GM18909 (cell line): ENCODE data around the gene SHBG.
"Not testable (repeated sequence)": the region's sequence is repeated elsewhere in the genome, so short reads cannot be mapped to it uniquely, and the experiment has no call there.

ENCODE experiments used
- ATAC-seq: cut with Tn5 transposase; IDR thresholded peaks from one replicate; pipeline ENCODE4 v1.9.1; 2021; ENCODE audit warnings: mild to moderate bottlenecking; ENCODE audit not compliant: unreplicated experiment, poor library complexity

Gene SHBG, protein sequence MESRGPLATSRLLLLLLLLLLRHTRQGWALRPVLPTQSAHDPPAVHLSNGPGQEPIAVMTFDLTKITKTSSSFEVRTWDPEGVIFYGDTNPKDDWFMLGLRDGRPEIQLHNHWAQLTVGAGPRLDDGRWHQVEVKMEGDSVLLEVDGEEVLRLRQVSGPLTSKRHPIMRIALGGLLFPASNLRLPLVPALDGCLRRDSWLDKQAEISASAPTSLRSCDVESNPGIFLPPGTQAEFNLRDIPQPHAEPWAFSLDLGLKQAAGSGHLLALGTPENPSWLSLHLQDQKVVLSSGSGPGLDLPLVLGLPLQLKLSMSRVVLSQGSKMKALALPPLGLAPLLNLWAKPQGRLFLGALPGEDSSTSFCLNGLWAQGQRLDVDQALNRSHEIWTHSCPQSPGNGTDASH

DNA sequence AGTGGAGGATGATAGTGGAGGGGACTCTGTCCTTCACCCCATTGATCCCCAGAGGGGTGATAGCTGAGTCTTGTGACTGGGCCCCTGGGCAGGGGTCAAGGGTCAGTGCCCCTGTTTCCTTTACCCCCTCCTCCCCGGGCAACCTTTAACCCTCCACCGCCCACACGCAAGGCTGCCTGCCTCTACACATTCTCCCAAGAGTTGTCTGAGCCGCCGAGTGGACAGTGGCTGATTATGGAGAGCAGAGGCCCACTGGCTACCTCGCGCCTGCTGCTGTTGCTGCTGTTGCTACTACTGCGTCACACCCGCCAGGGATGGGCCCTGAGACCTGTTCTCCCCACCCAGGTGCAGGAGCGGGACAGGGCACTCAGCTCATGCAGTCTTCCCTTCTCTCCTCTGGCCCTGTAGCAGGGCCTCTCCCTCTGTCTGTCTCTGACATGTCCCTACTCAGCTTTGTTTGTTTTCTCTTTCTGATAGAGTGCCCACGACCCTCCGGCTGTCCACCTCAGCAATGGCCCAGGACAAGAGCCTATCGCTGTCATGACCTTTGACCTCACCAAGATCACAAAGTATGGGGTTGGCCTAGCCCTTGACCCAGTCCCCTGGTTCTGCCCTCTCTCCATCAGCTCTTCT is at the start of gene SHBG:
SHBG (plus strand) TSS at position 197 of the 633 bp plus-strand sequence; CDS start at position 235, 38 bp downstream.
- no peak for ATAC-seq

DNA sequence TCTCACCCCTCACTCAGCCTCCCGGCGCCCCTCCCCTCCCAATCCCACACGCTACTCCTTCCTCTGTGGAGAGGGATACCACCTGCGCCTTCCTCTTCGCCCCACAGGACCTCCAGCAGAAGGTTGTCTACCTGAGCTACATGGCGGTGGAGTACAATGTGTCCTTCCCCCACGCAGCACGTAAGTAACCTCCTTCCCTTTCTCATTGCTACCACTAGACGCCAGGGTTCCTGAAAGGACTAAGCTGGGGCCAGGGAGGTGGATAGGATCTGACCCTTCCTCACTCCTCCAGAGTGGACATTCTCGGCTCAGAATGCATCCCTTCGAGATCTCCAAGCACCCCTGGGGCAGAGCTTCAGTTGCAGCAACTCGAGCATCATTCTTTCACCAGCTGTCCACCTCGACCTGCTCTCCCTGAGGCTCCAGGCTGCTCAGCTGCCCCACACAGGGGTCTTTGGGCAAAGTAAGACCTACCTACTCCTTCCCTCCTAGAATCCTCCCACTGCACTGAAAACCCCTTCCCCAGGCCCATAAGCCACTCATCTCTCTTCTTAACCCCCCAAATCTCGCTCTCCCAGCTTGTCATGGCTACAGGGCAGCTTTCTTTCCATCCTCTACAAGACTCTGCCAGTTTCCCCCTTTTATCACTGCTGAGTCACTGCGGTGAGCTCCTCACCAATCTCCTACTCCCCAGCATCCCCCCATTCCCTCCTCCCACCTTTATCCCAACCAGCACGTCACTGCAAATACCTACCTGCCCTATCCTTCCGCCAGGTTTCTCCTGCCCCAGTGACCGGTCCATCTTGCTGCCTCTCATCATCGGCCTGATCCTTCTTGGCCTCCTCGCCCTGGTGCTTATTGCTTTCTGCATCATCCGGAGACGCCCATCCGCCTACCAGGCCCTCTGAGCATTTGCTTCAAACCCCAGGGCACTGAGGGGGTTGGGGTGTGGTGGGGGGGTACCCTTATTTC is 49.0 kb upstream of the SHBG start:
- no peak for ATAC-seq

DNA sequence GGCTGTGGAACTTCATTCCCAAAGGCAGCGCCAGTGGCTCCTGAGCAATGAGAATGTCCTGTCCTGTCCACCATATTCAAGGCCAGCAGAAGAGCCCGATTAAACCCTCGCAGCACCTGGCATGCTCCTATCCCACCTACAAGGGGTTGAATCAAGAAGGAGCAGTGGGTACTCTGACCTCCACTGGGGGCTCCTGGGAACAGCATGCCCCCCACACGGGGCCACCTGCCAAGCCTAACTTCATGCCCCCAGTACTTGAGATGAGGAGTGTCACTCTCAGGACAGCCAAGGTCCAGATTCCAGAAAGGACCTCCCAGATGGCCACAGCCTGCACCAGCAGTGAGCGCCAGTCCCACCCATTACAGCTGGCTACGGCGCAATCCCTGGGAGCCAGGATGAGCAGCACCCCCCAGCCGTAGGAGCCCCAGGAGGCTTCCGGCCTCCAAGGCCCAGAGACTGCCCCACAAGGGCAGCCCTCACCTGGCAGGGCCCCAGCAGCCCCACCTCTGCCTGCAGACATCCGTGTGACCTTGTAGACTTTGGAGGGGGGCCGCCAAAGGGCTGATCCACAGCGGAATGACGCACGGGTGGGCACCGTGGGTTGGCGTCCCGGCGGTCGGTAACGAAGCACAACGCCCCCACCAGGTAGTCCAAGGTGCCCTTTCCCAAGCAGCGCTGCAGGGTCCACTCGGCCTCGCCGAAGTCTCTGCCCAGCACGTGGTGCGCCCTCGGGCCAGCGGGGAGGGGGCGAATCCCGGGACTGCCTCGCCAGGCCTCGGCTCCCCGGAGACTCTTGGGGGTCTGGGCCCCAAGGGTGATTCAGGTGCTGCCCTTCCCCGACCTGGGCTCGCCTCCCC is 47.3 kb upstream of the SHBG start:
- ATAC-seq, result no peak

DNA sequence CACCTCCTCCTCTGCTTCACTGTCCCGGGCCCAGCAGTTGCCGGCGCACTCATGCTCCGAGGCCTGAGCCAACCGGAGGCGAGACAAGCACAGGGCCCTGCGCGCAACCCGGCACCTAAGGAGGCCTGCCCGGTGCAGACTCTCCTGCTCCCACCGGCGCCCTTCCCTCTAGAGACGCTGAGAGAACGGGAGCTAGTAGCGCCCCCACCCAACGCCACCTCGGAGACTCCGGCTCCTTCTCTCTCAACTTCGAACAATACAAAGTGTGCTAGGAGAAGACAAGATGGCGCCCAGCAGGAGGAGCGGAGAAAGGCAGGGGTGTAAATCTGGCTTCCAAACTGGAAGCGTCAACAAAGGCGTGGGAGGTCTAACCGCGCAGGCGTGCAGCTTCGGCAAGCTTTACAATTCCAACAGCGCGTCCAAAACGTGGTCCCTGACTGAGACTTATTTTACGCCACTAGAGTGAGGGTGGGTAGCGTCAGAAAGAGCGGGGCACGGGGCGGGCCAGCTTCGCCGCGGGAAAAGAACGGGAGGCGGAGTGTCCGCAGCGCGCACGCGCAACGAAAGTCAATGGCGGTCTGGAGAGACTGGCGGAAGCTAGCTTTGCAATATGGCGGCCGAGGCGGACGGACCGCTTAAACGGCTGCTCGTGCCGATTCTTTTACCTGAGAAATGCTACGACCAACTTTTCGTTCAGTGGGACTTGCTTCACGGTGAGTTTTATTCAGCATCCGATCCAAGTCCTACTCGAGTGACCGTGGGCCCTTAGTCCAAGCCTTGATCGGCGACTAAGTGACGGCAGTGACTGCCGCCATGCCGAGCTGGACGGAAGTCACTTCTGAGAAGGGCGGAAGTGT is 46.5 kb upstream of the SHBG start, which contains the start of gene MPDU1:
MPDU1 (plus strand) TSS at position 600 of the 857 bp plus-strand sequence; CDS start at position 611, 11 bp downstream.
- ATAC-seq, result peak; percentile 64

DNA sequence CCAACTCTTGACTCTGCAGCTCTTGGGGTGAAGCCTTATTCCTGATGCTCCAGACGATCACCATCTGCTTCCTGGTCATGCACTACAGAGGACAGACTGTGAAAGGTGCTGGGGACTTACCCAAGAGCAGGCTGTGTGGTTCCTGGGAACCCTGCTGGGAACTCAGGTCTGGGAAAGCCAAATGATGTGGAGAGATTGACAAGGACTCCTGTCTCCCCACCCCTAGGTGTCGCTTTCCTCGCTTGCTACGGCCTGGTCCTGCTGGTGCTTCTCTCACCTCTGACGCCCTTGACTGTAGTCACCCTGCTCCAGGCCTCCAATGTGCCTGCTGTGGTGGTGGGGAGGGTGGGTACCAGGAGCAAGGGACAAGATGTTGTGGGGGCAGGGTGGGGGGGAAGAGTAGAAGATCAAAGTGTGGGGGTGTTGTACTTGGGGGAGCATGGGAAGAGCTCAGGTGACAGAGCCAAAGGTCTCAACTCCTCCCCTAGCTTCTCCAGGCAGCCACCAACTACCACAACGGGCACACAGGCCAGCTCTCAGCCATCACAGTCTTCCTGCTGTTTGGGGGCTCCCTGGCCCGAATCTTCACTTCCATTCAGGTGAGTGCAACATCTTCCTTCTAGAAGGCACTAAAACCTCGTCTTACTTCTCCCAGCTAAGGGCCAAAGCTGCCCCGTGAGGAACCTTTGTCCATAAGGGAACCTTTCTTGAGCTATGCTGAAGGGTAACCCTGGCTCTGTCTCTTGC is 43.1 kb upstream of the SHBG start:
- no peak for ATAC-seq

DNA sequence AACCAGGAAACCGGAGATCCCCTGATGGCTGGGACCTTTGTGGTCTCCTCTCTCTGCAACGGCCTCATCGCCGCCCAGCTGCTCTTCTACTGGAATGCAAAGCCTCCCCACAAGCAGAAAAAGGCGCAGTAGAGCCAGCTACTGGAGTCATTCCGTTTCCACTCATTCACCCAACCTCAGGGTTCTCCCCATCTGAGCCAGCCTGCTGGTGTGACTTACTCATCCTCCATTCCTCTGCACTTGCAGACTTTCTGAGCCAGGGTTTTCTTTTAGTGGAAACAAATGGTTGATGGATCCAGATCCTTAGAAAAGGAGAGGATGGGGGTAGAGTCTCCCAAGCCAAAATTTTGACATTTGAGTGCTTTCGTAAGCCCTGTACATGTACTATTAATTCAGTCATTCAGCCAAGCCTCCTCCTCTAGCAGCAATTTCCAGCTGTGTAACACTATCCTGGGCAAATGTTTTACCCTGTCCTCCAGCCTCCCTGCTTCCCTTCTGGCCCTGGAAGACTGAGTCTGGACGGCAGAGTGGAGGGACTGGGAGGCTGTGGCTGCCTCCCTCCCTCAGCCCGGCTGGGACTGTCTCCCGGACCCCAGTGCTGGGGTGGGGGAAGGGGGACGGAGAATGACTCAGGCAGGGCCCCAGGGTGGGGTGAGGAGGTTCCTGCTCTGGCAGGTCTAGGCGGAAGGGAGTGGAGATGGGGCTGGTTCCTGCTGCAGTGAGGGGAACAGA is 42.3 kb upstream of the SHBG start:
- ATAC-seq, result no peak

DNA sequence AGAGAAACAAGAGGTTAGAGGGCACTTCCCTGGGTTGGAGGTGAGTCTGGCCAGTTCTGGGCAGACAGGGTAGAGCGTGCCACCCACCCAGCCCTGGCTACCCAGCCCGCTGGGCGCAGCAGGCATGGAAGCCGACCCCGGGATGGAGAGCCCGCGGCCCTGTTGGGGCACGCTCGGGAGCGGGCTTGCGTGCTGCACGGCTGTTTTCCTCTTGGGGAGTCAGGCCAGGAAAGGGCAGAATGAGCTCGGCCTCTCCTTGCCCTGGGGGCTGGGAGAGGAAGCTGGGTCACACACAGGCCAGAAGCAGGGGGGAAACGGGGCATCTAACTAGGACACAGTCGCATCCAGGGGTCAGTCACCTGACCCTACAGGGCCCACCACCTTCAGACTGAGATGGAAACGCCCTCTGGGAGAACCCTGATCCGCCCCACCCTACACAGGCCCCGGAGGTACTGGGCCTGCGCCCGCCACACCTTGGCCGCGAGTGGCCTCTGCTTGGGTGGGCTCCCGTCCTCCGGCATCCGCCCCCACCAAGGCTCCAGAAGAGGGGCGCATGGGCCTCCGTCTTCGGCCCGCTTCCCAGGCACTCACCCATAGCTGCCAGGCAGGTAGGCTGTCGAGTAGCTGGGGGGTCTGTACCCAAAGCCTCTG is 41.3 kb upstream of the SHBG start:
- no peak for ATAC-seq

DNA sequence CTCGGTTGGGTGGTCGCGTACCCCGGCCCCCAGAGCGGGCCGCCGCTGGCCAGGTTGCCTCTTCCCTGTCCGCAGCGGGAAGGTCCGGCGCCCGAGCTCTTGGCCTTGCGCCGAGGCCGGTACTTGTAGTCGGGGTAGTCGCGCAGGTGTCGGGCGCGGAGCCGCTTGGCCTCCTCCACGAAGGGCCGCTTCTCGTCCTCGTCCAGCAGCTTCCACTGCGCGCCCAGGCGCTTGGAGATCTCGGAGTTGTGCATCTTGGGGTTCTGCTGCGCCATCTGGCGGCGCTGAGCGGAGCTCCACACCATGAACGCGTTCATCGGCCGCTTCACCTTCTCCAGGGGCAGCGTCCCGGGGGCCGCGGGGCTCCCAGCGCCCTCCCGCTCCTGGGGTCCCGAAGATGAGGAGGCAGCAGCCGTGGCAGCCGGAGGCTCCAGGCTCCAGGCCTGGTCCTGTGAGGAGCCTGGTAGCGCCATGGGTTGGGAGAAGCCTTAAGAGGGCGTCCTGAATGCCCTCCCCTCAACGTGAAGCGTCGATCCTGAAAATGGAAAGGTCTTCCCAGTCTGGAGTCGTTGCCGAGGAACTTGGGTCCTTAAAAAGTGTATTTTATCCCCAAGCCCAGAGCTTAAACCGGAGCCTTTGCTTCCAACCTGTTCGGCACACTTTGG is 40.6 kb upstream of the SHBG start:
- no peak for ATAC-seq

DNA sequence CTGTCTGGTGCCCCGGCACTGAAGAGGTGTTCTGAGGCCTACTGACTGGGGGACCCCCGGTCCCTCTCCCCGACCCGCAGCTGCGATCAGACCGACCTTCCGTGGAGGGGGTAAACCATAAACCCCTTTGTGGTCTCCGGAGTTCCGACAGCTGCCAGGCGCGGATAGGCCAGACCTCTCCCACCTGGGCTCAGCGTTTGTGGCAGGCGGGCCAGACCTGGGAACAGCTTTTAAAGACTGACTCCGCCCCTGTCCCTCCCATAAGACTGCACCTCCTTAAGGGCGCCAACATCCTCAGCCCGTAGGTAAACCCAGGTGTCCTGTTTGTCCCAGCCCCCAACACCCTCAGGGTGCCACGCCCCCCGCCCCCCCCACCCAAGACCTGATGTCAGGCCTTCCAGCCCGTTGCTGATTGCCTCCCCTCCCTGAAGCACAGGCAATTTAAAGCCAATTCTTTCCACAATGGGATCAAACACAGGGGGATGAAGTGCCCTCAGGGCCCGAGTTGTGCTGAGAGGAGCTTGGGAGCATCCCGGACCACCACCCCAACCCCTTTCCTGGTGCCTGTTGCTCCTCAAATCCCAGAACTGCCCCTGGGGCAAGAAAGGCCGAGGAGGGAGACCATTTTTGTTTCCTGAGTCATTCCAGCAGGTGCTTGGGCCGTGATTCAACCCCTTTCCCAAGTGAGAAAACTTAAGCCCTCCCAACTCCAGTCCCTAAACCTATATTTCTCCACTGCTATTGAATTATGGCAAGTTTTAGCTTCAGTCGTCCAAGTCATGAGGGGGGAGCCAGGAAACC is 39.8 kb upstream of the SHBG start, which contains the start of gene SOX15:
SOX15 (minus strand) TSS at position 204 of the 801 bp plus-strand sequence. CDS start 418 bp downstream, outside the sequence.
- ATAC-seq, result no peak

DNA sequence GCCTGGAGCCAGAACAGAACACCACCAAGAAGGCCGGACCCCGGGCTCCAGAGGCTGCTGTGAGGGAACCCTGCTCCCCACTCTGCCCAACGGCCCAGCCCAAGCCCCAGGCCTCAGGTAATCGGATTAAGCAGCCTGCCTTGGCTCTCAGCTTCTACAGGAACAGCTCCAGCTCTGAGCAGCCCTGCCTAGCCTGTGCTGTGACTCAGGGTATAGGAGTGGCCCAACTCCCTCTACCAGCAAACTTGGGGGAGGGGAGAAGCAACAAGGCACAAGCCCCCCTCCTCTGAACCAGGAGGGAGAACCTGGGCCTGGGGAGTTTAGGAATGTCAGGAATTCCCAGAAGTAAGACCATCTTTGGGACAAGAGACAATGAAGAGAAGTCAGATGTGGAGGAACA is 39.2 kb upstream of the SHBG start:
- no peak for ATAC-seq

DNA sequence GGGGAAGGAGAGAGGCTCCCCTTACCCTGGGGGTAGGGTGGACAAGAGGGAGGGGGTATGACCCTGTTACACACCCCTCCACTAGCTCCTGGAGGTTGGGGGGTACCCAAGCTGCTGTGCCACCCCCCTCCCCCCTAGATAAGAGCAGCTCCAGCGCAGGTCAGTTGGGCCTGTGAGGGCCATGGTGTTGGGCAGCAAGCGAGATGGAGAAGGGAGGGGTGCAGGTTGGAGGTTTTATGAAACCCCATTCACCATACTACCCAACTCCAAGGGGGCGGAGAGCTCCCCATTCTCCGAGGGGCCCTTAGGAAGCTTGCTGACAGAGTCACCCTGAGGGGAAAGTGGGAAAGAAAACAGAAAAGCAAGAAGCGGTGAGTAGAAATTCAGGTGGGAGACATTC is 38.3 kb upstream of the SHBG start:
- no peak for ATAC-seq

DNA sequence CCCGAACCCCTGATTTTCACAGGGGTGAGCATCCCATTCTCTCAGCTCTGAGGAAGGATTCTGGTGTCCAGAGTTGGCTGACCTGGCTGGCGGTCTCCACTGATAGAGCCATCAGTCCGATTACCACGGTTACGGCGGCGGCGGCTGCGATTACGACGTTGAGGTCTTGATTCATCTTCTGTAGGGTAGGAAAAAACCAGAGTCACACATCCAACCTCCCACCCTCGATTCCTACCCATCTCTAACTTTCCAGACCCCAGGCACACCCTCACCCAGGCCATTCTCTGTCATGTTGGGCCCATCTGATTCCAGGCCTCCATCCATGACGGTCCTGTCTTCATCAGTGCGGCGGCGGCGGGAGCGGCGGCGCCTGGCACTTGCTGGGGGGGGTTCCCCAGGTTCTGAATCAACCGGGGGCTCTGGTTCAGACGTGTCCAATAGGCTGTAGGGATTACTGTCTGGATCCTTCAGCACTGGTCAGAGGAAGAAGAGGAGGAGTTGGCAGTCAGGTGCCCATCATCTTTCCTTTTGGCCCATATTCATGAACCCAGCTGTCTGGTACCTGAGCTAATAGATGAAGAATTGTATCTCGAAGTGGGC is 37.4 kb upstream of the SHBG start:
- no peak for ATAC-seq

DNA sequence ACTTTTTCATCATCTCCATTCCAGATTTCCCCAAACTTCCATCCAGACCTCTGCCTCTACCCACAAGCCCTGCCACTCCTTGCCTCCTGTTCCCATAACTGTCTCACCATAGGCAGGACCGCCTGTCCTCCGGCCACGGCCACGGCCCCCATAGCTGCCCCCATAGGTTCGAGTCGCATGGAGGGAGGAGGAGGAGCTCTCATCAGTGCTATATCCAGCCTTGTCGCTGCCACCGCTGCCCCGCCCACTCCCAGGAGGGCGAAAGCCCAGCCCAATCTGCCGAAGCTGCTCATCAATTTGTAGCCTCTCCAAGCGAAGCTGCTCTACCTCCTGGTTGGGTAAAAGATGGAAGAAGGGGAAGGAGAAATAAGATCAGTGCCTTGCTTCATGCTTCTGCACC is 36.6 kb upstream of the SHBG start:
- no peak for ATAC-seq

DNA sequence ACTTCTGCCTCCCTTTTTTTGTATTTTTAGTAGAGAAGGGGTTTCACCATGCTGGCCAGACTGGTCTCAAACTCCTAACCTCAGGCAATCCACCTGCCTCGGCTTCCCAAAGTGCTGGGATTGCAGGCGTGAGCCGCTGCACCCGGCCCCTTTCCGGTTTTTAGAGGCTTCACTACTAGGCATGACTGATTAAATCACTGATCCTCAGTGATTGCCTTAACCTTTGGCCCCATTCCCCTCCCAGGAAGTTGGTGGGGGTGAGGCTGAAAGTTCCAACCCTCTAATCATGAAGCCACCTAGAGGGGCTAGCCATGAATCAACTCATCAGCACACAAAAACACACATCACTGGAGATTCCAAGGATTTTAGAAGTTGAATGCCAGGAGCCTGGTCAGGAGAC is 32.4 kb upstream of the SHBG start:
- ATAC-seq, result not testable (repeated sequence)

DNA sequence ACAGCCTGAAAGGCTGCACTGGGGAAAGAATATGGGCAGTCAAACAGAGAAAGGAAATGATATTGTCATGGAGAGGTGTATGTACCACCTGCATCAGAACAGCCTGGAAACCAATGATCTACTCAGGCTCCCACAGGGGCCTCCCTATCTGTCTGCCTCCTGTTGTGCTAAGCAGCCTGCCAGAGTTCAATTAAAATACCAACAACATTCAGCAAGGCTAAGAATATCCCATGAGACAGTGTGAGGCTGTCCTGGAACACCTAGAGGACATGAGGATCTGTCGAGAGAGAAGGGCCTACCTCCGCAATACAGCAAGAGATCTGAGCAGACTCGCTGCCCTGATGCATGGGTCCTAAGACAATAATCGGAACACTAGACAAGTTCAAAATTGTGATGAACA is 23.7 kb upstream of the SHBG start:
- ATAC-seq, result no peak
